Ectodermal cell (in vitro differentiated cells): Measurements from ENCODE around the gene NCAM1.
"Not testable (repeated sequence)": the region's sequence is repeated elsewhere in the genome, so short reads cannot be mapped to it uniquely, and the experiment has no call there.

Source experiments
- H3K27ac ChIP-seq: 2 replicates; pipeline ENCODE4 v1.7.0; 2013; ENCODE audit warnings: mild to moderate bottlenecking, low read depth, low read length; ENCODE audit not compliant: insufficient read depth, poor library complexity, severe bottlenecking
- H3K27me3 ChIP-seq: 2 replicates; pipeline ENCODE4 v1.7.0; 2013; ENCODE audit warnings: mild to moderate bottlenecking, low read length; ENCODE audit not compliant: insufficient read depth, control insufficient read depth, poor library complexity, severe bottlenecking
- H3K36me3 ChIP-seq: one replicate; pipeline ENCODE4 v1.7.0; 2013; ENCODE audit warnings: low read length; ENCODE audit not compliant: control insufficient read depth, insufficient read depth
- H3K4me1 ChIP-seq: one replicate; pipeline ENCODE4 v1.7.0; 2013; ENCODE audit warnings: low read length; ENCODE audit not compliant: control insufficient read depth, insufficient read depth
- H3K4me3 ChIP-seq: 2 replicates; pipeline ENCODE4 v1.7.0; 2013; ENCODE audit warnings: low read depth, low read length, control low read depth; ENCODE audit not compliant: insufficient read depth
- H3K9me3 ChIP-seq: 2 replicates; pipeline ENCODE4 v1.7.0; 2013; ENCODE audit warnings: mild to moderate bottlenecking, low read length, moderate library complexity; ENCODE audit not compliant: control insufficient read depth
- WGBS, 2 experiments: methylation state at CpG; one replicate each; pipeline ENCODE4 v1.1.7; 2013; ENCODE audit warnings: missing lambda C conversion rate in 2 of 2; 5-methylcytosine and 5-hydroxymethylcytosine counted together

The NCAM1 gene

DNA sequence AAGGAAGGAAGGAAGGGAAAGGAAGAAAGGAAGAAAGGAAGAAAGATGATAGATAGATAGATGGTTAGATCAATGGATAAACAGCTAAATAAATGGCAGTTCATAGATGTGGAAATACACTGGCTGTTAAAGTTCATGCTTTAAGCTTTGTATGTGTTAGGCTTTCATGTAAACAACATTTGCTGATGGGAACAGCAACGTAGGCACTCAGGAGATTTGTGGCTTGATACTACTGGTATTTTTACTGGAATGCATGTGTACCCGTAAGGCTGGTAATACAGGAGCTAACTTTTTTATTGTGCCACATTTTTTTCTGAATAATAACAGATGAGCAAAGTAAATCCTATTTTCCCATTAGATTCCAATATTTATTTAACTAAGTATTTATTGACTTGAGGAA is 85.6 kb downstream of the NCAM1 start:
- Histone ChIP-seq H3K36me3 (no peaks in the 10 kb centered on the region), H3K27me3 (no peaks in the 10 kb centered on the region), H3K4me1 (no peaks in the 10 kb centered on the region), H3K27ac (no peak overlapping the region), H3K9me3 (no peaks in the 10 kb centered on the region), H3K4me3 (no peak overlapping the region)
- 100% methylated on average over 2 of the region's 2 CpGs for WGBS, 2 experiments

DNA sequence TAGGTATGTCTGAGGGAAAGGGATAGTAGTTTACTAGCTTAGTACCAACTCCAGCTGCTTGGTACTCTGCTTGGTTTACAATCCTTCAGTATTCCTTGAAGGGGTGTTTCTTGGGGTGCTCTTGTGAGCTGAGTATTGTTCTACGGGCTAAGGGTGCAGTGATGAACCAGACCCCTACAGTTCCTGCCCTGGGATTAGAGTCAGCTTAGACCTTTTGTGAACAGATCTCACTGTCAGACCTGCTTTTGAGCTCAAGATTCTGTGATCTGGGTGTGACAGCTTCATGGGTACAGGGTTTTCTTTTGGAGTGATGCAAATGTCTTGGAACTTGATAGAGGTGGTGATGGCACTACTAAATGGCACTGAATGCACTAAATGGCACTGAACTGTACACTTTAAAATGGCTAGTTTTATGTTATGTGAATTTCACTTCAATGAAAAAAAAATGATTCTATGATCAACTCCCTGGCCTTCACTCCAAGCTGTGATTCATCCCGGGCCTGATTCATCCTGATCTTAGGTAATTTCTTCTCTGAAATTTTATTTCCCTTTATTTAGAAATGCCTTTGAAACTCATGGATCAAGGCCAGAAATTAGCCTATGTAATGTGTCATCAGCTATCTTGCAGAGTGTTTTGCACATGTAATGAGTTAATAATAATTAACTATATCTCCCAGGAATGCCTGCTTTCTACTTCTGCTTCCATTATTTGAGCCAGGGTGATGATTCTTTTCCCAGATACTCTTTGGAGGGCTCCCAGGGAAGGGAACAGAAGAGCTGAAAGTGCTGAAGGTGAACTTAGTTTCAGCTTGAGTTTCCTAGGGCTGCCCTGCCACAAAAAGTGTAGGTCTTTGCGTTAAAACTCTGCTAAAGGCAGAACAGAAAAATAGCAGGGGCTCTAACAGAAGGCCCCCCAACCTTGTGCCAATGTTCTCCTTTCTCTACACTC is 87.9 kb downstream of the NCAM1 start:
- H3K4me1 ChIP-seq = no peaks in the 10 kb centered on the region
- WGBS, 2 experiments = 89 to 93% methylated on average over 3 of the region's 3 CpGs

DNA sequence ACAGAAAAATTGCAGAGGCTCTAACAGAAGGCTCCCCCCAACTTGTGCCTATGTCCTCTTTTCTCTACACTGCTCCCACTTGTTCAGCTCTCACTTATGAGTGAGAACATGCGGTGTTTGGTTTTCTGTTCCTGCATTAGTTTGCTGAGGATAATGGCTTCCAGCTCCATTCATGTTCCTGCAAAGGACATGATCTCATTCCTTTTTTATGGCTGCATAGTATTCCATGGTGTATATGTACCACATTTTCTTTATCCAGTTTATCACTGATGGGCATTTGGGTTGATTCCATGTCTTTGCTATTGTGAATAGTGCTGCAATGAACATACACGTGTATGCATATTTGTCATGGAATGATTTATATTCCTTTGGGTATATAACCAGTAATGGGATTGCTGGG is 91.8 kb downstream of the NCAM1 start:
- H3K9me3 ChIP-seq, H3K4me3 ChIP-seq, H3K27me3 ChIP-seq, H3K27ac ChIP-seq, H3K4me1 ChIP-seq, H3K36me3 ChIP-seq: not testable (repeated sequence)
- WGBS, 2 experiments = 94 to 98% methylated on average over 2 of the region's 2 CpGs

More for the DNA sequence above, 87.9 kb downstream of the NCAM1 start:
- Histone ChIP-seq H3K27ac (no peak overlapping the region), H3K36me3 (no peaks in the 10 kb centered on the region), H3K27me3 (no peaks in the 10 kb centered on the region), H3K4me3 (no peak overlapping the region), H3K9me3 (no peaks in the 10 kb centered on the region)

DNA sequence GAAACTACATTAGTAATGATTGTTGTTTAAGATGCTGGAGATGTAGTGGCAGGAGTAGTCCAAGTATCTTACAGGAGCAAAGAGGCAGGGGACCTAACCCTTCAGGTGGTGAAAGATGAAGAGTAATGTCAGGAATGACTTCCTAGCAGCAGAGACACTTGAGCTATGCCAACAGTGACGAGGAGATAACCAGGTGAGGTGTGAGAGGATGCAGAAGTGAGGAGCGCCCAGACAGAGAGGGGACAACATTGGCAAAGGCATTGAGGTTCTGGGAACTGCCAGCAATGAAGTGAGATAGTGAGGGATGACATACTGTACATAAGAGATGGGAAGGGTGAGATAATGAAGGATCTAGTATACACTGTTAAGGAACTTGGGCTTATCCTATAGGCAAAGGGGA is 95.8 kb downstream of the NCAM1 start:
- Histone ChIP-seq H3K9me3 (no peaks in the 10 kb centered on the region), H3K36me3 (no peaks in the 10 kb centered on the region), H3K27ac (no peak overlapping the region), H3K4me1 (no peaks in the 10 kb centered on the region), H3K27me3 (no peaks in the 10 kb centered on the region), H3K4me3 (no peak overlapping the region)
- 94 to 95% methylated on average over 2 of the region's 2 CpGs for WGBS, 2 experiments

DNA sequence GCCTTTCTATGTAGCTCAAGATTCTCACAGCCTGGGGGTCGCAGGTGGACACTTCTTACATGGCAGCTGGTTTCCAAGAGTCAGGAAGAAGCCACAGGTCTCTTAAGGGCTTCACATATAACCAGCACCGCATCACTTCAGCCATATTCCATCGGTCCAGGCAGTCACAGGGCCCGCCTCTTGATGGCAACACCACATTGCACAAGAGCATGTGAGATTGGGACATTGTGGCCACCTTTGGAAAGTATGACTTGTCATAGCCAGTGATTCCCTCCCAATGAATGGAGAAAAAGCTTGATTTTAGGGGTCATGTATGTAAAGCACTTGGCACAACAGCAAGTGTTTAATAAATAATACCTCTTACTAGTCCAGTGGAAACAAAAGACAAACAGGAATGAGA is 98.3 kb downstream of the NCAM1 start:
- Histone ChIP-seq H3K27ac (no peak overlapping the region), H3K4me1 (no peaks in the 10 kb centered on the region), H3K4me3 (no peak overlapping the region), H3K36me3 (no peaks in the 10 kb centered on the region), H3K27me3 (no peaks in the 10 kb centered on the region), H3K9me3 (no peaks in the 10 kb centered on the region)
- WGBS, 2 experiments = 92 to 95% methylated on average over 4 of the region's 4 CpGs

DNA sequence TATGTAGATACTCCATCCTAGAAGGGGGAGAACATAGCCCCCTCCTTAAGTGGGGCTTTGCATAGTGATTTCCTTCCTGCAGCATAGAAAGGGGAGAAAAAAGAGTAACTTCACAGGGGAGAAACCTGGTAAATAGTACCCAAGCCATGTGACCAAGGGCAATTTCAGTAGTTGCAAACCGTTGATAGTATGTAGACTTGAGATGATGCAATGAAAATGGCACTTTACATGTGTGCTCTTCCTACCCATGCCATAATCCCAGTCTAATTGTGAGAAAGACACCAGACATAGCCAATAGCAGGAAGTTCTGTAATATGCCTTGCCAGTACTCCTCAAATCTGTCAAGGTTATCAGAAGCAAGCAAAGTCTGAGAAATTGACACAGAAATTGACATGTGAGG is 104.1 kb downstream of the NCAM1 start:
- WGBS, 2 experiments = 73 to 95% methylated on average over 1 of the region's 1 CpG
- Histone ChIP-seq H3K4me3 (no peak overlapping the region), H3K27me3 (no peaks in the 10 kb centered on the region), H3K9me3 (no peaks in the 10 kb centered on the region), H3K4me1 (no peaks in the 10 kb centered on the region), H3K36me3 (no peaks in the 10 kb centered on the region), H3K27ac (no peak overlapping the region)

DNA sequence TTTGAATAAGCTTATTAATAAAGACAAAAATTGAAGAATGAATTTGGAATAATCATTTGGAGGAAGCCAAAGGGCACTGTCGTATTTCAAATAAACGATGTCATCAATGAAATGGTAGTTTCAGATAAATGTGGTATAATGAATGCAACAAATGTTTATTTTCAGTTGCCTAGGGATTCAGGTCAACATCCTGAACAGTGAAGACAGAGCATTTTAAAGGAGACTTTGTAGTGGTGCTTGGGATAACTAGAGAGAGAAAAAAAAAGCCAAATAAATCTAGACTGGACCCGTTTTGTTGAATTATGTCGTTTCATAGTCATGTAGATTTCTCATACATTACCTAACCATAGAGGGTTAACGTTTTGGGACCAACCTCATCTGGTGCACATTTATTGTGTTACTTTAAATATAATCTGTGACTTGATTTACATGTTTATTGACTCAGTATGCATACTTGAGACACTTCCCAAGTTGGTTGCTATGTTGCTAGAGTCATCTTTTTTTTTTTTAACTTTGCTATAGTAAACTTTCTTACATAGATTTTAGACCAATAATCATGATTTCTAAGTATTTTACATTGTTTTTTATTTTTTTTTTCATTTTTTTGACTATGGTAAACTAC is 111.1 kb downstream of the NCAM1 start:
- H3K27me3 ChIP-seq = no peaks in the 10 kb centered on the region
- no peaks in the 10 kb centered on the region for H3K36me3 ChIP-seq
- no peaks in the 10 kb centered on the region for H3K4me1 ChIP-seq
- H3K4me3 ChIP-seq = no peak overlapping the region
- no peaks in the 10 kb centered on the region for H3K9me3 ChIP-seq
- WGBS, 2 experiments = 96 to 99% methylated on average over 2 to 5 of the region's 5 CpGs
- H3K27ac ChIP-seq = no peak overlapping the region

DNA sequence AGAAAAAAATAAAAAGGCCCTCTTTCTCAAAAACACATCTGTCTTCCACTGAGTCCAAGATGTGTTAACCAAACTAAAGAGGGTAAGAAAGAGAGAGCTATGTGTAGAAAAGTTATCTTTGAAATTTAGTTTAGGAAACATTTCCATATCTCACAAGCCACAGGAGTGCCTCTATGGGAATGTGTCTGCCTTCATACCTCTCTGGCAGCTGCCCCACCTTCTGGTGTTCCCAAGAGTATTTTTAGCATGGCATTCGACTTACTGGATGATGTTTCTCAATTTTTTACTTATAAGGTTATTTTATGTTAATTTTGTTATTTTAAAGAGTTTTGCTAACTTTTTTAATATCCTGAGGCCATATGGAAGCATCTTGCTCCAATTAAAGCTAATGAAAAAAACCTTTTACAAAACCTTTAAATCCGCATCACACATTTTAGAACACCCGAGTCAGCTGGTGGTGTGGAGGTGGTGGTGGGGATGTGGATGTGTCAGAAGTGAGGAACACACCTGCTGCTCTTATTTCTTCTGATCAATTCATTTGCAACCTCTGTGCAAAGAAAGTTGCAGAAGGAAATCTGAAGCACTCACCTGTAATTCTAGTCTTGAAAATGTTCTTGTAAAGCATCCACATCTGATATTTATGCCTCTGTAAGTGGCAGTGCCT is 112.2 kb downstream of the NCAM1 start:
- H3K27me3 ChIP-seq = no peaks in the 10 kb centered on the region
- H3K36me3 ChIP-seq = no peaks in the 10 kb centered on the region
- H3K4me3 ChIP-seq = no peak overlapping the region
- 100% methylated on average over 2 of the region's 3 CpGs; no CpG with 5 or more reads in 1 of the 2 experiments for WGBS, 2 experiments
- no peaks in the 10 kb centered on the region for H3K9me3 ChIP-seq
- H3K4me1 ChIP-seq = no peaks in the 10 kb centered on the region
- no peak overlapping the region for H3K27ac ChIP-seq

DNA sequence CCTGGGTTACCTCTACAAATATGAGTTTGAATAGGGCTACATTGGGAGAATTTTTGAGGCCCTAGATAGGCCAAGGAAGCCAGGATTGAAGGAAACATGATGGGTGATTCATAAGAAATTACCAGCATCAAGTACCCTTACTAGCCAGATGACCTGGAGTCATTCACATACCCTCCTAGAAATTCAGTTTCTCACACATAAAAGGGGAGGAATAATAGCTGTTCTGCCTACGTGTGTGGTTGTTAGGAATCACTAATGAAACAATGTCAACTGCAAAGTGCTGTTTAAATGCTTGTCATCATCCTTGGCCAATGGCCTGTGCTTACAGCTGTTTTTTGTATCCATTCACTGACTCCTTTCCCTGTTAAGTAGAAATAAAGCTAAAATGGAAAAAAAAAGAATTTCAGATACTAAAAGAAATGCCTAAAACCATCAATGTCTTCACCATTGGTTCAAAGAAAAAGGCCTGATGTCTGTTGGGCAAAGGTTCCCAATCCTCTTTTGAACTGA is 114.4 kb downstream of the NCAM1 start:
- Histone ChIP-seq H3K36me3 (no peaks in the 10 kb centered on the region), H3K9me3 (no peaks in the 10 kb centered on the region), H3K27ac (no peak overlapping the region), H3K4me3 (no peak overlapping the region), H3K27me3 (no peaks in the 10 kb centered on the region), H3K4me1 (no peaks in the 10 kb centered on the region)
- 83 to 96% methylated on average over 1 of the region's 1 CpG for WGBS, 2 experiments

DNA sequence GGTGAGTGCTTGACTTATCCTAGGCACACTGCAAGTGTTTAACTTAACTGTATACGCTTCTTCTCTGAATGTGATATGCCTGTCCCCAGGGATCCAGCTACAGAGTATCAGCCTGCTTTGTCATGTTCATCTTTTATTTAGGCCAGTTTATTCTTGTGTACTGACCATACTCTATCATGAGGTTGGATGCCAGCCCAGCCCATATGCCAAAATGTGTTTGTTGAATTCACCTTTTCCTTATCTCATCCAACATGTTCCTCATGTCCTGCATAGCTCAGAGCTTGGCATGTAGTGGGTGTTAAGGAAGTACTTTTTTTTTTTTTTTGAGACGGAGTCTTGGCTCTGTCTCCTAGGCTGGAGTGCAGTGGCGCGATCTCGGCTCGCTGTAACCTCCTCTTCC is 116.2 kb downstream of the NCAM1 start:
- Histone ChIP-seq H3K27ac (no peak overlapping the region), H3K36me3 (no peaks in the 10 kb centered on the region), H3K27me3 (no peaks in the 10 kb centered on the region), H3K4me1 (no peaks in the 10 kb centered on the region), H3K4me3 (no peak overlapping the region), H3K9me3 (no peaks in the 10 kb centered on the region)
- WGBS, 2 experiments = 84 to 91% methylated on average over 6 of the region's 6 CpGs
